GM04503 (cell line): Measurements from ENCODE around the gene BST2.

Experiments
- DNase-seq: peaks from one replicate; pipeline ENCODE4 v3.0.0-alpha.2; 2012; ENCODE audit warnings: low read depth

Gene BST2, protein sequence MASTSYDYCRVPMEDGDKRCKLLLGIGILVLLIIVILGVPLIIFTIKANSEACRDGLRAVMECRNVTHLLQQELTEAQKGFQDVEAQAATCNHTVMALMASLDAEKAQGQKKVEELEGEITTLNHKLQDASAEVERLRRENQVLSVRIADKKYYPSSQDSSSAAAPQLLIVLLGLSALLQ

GRCh38 chr19:17405250-17406045 is at the start of gene BST2:
BST2 (minus strand) TSS chr19:17405630; CDS start chr19:17405575, 55 bp downstream.
- no peak for DNase-seq

- no peak for DNase-seq
These were observed 49.2 kb upstream of the BST2 start for GRCh38 chr19:17454576-17455071.

GRCh38 chr19:17451820-17452219 is 46.4 kb upstream of the BST2 start:
- DNase-seq: no peak

- no peak for DNase-seq
These were observed 45.0 kb upstream of the BST2 start for GRCh38 chr19:17450264-17451075.

GRCh38 chr19:17448131-17448967 is 42.9 kb upstream of the BST2 start, which contains the start of gene TMEM221:
TMEM221 (minus strand) TSS chr19:17448668; CDS start chr19:17448462, 206 bp downstream.
- DNase-seq: no peak

- DNase-seq: no peak
These were observed 42.3 kb upstream of the BST2 start for GRCh38 chr19:17447704-17448130.

DNA sequence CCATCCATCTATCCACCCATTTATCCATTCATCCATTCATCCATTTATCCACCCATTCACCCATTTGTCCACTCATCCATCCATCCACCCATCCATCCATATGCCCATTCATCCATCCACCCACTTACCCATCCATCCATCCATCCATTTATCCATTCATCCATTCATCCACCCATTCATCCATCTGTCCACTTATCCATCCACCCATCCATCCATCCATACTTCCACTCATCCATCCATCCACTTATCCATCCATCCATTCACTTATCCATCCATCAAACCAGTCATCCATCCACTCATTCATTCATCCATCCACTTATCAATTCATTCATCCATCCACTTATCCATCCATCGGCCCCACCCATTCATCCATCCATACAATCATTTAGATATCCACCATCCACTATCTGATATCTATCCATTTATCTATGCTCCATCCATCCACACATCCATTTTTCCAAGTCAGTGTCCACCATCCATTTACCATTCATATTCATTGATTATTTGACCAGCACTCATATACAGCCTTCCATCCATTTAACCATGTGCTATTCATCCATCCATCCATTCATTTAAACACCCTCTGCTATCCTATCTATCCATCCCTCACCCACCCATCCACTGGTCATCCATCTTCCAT is 40.2 kb upstream of the BST2 start:
- no peak for DNase-seq

DNA sequence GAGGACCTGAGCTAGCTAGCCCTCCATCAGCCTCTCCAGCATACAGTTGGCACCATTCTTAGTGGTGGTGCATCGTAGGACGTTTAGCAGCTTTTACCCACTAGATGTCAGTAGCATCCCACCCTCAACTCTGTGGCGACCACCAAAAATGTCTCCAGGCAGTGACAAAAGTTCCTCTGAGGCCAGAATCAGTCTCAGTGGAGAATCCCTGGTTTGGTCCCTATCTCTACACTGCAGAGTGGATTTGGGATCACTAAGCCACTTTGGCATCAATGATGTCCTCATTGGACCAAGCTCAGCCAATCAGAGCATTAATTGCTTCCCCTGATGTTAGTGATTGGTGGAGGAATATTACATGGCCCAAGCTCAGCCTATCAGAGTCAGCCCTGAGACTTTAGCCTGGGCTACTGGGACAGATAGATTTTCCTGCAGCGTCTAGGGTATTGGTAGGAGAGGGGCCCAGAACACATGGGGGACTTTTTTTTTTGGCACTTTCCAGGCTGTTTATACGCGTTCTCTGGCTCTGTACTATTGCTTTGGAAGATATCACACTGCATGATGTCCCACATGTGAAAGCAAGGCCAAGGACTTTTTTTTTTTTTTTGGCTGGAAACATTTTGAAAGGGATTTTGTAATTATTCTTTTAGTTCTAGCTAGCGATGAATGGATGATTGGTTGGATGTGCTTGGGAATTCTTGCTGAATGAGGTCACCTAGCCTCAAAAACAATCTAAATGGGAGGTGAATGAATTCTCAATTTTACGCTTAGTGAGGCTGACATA is 36.0 kb upstream of the BST2 start:
- DNase-seq: no peak

- DNase-seq: no peak
These were observed 31.4 kb upstream of the BST2 start for GRCh38 chr19:17436874-17437267.

GRCh38 chr19:17436094-17436873 is 30.9 kb upstream of the BST2 start:
- DNase-seq: no peak

- DNase-seq: no peak
These were observed 29.8 kb upstream of the BST2 start for GRCh38 chr19:17435218-17435617.

- DNase-seq: no peak
These were observed 26.0 kb upstream of the BST2 start for GRCh38 chr19:17431417-17431816.

DNA sequence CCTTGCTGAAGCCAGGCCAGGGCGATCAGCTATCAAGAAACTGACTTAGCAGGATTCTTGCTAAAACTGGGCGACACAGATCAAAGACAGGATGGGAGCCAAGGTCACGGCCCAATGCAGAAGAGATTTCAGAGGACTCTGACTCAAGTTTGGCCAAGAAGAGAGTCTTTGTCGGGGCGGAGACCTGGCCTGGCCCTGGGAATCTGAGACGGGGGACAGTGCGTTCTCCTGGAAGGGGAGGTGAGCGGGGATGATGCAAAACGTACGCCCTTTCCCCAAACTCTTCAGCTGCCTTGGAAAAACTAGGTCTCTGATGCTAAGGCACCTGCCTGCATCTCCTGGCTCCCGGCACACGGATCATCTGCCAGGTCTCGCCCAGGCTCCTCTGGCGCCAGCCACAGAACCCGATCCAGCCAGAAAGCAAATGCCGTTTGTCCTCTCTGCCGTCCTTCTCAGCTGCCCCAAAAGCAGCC is 24.2 kb upstream of the BST2 start:
- no peak for DNase-seq

GRCh38 chr19:17424743-17425365 is 19.4 kb upstream of the BST2 start:
- DNase-seq: no peak

DNA sequence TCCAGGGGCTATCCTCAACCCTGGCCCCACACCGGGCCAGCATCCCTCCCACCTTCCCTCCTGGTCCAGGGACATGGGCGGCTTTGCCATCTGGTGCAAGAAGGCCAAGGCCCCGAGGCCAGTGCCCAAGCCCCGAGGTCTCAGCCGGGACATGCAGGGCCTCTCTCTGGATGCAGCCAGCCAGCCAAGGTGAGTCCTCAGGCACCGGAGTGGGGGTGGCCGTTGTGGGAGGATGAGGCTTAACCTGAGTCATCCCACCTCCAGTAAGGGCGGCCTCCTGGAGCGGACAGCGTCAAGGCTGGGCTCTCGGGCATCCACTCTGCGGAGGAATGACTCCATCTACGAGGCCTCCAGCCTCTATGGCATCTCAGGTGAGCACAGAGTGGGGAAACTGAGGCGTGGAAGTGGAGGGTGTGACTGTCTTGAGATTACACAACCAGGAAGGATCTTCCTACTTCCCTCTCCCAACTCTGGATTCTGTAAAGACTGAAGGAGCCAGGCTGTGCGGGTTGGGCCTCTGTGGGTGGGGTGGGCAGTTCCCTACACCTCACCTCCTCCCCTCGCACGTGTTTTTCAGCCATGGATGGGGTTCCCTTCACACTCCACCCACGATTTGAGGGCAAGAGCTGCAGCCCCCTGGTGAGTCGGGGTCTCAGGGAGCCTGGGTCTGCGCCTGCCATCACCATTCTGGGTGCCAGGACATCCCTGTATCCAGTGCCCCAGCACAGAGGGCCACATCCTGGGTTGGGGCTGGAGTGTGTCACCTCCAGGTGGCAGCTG is 18.2 kb upstream of the BST2 start:
- DNase-seq: no peak

- DNase-seq: no peak
These were observed 16.5 kb upstream of the BST2 start for GRCh38 chr19:17421942-17422341.

GRCh38 chr19:17420475-17420924 is 15.1 kb upstream of the BST2 start:
- DNase-seq: no peak
